ENCODE data around the gene SLC8B1.
"Not testable (repeated sequence)": the region's sequence is repeated elsewhere in the genome, so short reads cannot be mapped to it uniquely, and the experiment has no call there.

Gene SLC8B1

GRCh38 chr12:113358381-113359132 is 23.6 kb upstream of the SLC8B1 start, which contains the start of gene PLBD2:
PLBD2 (plus strand) TSS chr12:113358587; CDS start chr12:113358601, 14 bp downstream.
- DNase-seq (ENCODE audit: low spot score) = peak; percentile 99

- DNase-seq (ENCODE audit: low spot score) = not testable (repeated sequence)
These were observed 19.3 kb upstream of the SLC8B1 start for GRCh38 chr12:113354192-113354591.

GRCh38 chr12:113351089-113351488 is 16.2 kb upstream of the SLC8B1 start:
- no peak for DNase-seq (ENCODE audit: low spot score)

GRCh38 chr12:113348849-113349536 is 14.1 kb upstream of the SLC8B1 start:
- no peak for DNase-seq (ENCODE audit: low spot score)

GRCh38 chr12:113347892-113348291 is 13.0 kb upstream of the SLC8B1 start:
- no peak for DNase-seq (ENCODE audit: low spot score)

GRCh38 chr12:113347107-113347506 is 12.2 kb upstream of the SLC8B1 start:
- DNase-seq (ENCODE audit: low spot score) = no peak

- no peak for DNase-seq (ENCODE audit: low spot score)
These were observed 11.4 kb upstream of the SLC8B1 start for GRCh38 chr12:113346353-113346752.

- DNase-seq (ENCODE audit: low spot score) = no peak
These were observed 10.4 kb upstream of the SLC8B1 start for GRCh38 chr12:113345318-113345717.

GRCh38 chr12:113341535-113341934 is 6.6 kb upstream of the SLC8B1 start:
- DNase-seq (ENCODE audit: low spot score) = no peak

GRCh38 chr12:113340061-113340460 is 5.2 kb upstream of the SLC8B1 start:
- no peak for DNase-seq (ENCODE audit: low spot score)

- no peak for DNase-seq (ENCODE audit: low spot score)
These were observed 4.6 kb upstream of the SLC8B1 start for GRCh38 chr12:113339540-113339939.

- no peak for DNase-seq (ENCODE audit: low spot score)
These were observed 778 bp downstream of the SLC8B1 start for GRCh38 chr12:113333877-113334785.

GRCh38 chr12:113333418-113333750 is 1.5 kb downstream of the SLC8B1 start:
- no peak for DNase-seq (ENCODE audit: low spot score)

- DNase-seq (ENCODE audit: low spot score) = no peak
These were observed 2.1 kb downstream of the SLC8B1 start for GRCh38 chr12:113332688-113333417.

GRCh38 chr12:113330505-113330904 is 4.4 kb downstream of the SLC8B1 start:
- no peak for DNase-seq (ENCODE audit: low spot score)

- DNase-seq (ENCODE audit: low spot score) = no peak
These were observed 5.0 kb downstream of the SLC8B1 start for GRCh38 chr12:113329791-113330417.

GRCh38 chr12:113329022-113329790 is 5.7 kb downstream of the SLC8B1 start:
- DNase-seq (ENCODE audit: low spot score) = no peak

- no peak for DNase-seq (ENCODE audit: low spot score)
These were observed 6.5 kb downstream of the SLC8B1 start for GRCh38 chr12:113328368-113328889.

- DNase-seq (ENCODE audit: low spot score) = no peak
These were observed 8.0 kb downstream of the SLC8B1 start for GRCh38 chr12:113326775-113327395.

- no peak for DNase-seq (ENCODE audit: low spot score)
These were observed 9.0 kb downstream of the SLC8B1 start for GRCh38 chr12:113325916-113326315.

All from ecto neural progenitor cell (in vitro differentiated cells).